GM12873 (cell line): ENCODE results near the gene POU3F3.

Source experiments
- CTCF ChIP-seq: IDR thresholded peaks from 2 replicates; pipeline ENCODE4 v1.5.1; 2012; ENCODE audit warnings: low read depth, mild to moderate bottlenecking, moderate library complexity, low read length, control low read depth; ENCODE audit not compliant: insufficient read depth; ENCODE audit errors: missing control alignments

POU3F3 gene

GRCh38 chr2:104841744-104842143 is 12.2 kb upstream of the POU3F3 start:
- no peak for TF ChIP-seq CTCF

GRCh38 chr2:104844807-104845551 is 8.9 kb upstream of the POU3F3 start:
- no peak for TF ChIP-seq CTCF

DNA sequence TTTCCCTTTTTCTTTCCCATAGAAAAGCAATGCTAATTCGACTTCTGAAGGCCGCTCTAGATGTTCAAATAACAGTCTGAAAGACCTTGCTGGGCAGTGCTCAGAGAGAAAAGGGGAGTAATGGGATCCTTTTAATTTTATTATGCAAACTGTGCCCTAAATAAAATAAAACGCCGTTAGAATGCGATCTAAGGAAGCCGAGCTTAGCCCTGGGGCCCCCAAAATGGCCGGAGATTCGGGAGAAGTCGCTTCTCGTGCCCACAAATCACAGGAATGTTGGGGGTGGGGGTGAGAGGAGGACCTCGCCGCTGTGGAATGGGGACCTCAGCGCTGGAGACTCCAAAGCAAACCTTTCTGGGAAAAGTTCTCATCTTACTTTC is 8.4 kb upstream of the POU3F3 start:
- TF ChIP-seq CTCF = no peak

- no peak for TF ChIP-seq CTCF
Observed at GRCh38 chr2:104845946-104846785, 7.7 kb upstream of the POU3F3 start.

- TF ChIP-seq CTCF = no peak
Observed at GRCh38 chr2:104846786-104847585, 6.9 kb upstream of the POU3F3 start.

DNA sequence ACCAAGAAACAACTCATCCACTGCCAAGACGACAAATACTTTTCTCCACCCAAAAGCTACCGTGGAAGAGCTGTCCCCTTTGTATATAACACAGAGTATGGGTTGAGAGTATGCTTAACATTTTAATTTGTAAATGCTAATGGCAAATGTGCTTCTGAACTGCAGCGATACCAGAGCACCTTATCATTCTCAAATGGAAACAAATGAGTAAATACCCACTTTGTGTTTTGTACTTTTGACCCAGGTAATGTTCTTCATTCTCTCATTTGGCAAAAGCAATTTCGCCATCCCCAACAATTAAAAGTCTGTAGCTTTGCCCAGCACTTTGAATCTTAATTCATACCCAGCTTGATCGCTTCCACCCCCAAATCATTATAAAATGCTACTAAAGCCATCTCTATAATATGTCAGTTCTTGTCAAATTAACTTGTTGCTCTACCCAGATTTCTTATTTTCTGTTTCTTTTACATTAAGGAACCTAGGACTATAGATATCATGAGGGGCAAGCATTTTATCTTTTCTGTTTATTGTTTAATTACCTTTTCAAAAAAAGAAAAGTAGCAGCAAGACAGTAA is 6.2 kb upstream of the POU3F3 start:
- no peak for TF ChIP-seq CTCF
